Measurements from ENCODE around the gene ADORA2B.

The ADORA2B gene

DNA sequence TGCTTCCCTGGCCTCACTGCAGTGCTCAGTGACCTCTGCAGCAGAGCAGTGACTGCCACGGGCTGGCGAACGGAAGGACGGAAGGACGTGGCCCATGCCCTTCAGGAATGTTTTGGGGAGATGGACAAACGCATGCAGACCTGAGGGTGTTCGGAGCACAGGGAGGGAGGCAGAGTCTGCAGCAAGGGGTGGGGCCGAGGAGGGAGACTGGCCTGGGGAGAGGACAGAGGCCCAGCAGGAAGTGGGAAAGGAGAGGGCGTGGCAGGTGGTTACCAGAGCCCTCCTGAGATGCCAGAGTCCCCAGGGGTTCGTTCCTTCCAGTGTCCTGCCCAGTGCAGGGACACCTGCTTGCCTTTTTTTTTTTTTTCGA is 21.9 kb downstream of the ADORA2B start:
- TF ChIP-seq KLF1 (tag by site-specific recombination; IDR thresholded peaks at IDR 0.05) (peak; percentile 64), KLF7 (tag by site-specific recombination; IDR thresholded peaks at IDR 0.05; ENCODE audit: borderline replicate concordance) (peak; percentile 62; the same call in 1 of the 2 replicates), KLF9 (tag by site-specific recombination; IDR thresholded peaks at IDR 0.05; ENCODE audit: low read depth) (peak; percentile 66), ZBTB48 (tag by site-specific recombination; IDR thresholded peaks at IDR 0.05) (no peak), ZNF423 (tag by site-specific recombination; IDR thresholded peaks at IDR 0.05) (peak; percentile 36; the same call in 1 of the 2 replicates), ZNF324 (tag by site-specific recombination; IDR thresholded peaks at IDR 0.05) (no peak), ZSCAN16 (tag by site-specific recombination; IDR thresholded peaks at IDR 0.05) (0 out of 2 replicates have a peak, but pooled peaks have one; percentile 8), GLIS1 (tag by site-specific recombination; IDR thresholded peaks at IDR 0.05) (peak; percentile 51; the same call in 1 of the 2 replicates), SP2 (tag by site-specific recombination; IDR thresholded peaks at IDR 0.05) (peak; percentile 22; the same call in 1 of the 2 replicates), ZIC2 (tag by site-specific recombination; IDR thresholded peaks at IDR 0.05) (peak; percentile 29; the same call in 1 of the 2 replicates), FEZF1 (tag by site-specific recombination; IDR thresholded peaks at IDR 0.05) (no peak)
- TF ChIP-seq, protein P1, sequence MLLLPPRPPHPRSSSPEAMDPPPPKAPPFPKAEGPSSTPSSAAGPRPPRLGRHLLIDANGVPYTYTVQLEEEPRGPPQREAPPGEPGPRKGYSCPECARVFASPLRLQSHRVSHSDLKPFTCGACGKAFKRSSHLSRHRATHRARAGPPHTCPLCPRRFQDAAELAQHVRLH (tag by site-specific recombination; IDR thresholded peaks at IDR 0.05): no peak
- TF ChIP-seq, protein P2, sequence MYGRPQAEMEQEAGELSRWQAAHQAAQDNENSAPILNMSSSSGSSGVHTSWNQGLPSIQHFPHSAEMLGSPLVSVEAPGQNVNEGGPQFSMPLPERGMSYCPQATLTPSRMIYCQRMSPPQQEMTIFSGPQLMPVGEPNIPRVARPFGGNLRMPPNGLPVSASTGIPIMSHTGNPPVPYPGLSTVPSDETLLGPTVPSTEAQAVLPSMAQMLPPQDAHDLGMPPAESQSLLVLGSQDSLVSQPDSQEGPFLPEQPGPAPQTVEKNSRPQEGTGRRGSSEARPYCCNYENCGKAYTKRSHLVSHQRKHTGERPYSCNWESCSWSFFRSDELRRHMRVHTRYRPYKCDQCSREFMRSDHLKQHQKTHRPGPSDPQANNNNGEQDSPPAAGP (tag by site-specific recombination; IDR thresholded peaks at IDR 0.05): 0 out of 2 replicates have a peak, but pooled peaks have one; percentile 33
- ChIA-PET POLR2A (no interaction called here), CTCF (interaction anchor here (0.7 kb wide), 1 partner anchor 139 kb away, joined by 3 read pairs; no protein-coding TSS in a partner anchor)
- Histone ChIP-seq H3K4me1 (ENCODE audit: control insufficient read depth, insufficient read depth, low read length) (peaks cover 22% of the 10 kb centered on the region), H3K9me3 (ENCODE audit: control insufficient read depth, insufficient read depth, low read depth, low read length) (no peaks in the 10 kb centered on the region), H3K27ac (ENCODE audit: extremely low read depth, low read depth, low read length) (peak overlapping the region; percentile 58), H3K4me3 (ENCODE audit: low read depth, low read length) (no peak overlapping the region), H3K36me3 (ENCODE audit: control insufficient read depth in 2 of 2, insufficient read depth in 1 of 2, low read length in 2 of 2) (peaks cover 0 to 4% of the 10 kb centered on the region in 2 experiments; a peak in 1 of 3 replicates)

DNA sequence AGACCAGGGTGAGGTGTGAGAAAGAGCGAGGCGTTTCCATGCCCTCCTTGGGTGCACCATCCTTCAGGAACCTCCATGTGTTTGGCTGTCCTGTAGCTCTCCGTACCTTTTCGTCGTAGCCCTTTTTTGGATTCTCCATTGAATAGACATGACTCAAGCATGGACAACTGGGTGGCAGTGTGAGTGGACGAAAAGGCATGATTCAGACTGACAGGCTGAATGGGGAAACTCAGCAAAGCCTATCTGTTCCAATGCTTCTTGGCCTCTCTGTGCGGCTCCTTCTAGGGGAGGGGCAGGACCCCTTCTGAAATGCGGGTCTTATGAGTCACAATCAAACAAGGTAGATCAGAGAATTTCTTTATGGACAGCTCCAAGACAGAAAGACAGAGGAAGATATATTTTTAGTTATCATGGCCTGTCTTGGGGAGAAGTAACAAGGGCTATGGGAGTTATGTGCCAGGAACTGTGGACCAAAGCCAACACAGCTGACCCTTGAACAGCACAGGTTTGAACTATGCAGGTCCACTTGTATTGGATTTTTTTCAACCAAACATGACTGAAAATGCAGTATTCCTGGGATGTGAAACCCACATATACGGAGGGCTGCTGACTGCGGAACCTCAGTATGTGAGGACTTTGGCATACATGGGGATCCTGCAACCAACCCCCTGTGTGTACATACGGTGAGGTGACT is 22.9 kb downstream of the ADORA2B start:
- ChIA-PET POLR2A (no interaction called here), CTCF (interaction anchor here (0.9 kb wide), 1 partner anchor 16 kb away, joined by 4 read pairs; no protein-coding TSS in a partner anchor)
- H3K36me3 ChIP-seq (ENCODE audit: control insufficient read depth in 2 of 2, insufficient read depth in 1 of 2, low read length in 2 of 2): peaks cover 0 to 4% of the 10 kb centered on the region in 2 experiments; a peak in 1 of 3 replicates
- H3K27ac ChIP-seq (ENCODE audit: extremely low read depth, low read depth, low read length): no peak overlapping the region
- H3K4me1 ChIP-seq (ENCODE audit: control insufficient read depth, insufficient read depth, low read length): peaks cover 22% of the 10 kb centered on the region
- H3K4me3 ChIP-seq (ENCODE audit: low read depth, low read length): no peak overlapping the region
- TF ChIP-seq, protein P3, sequence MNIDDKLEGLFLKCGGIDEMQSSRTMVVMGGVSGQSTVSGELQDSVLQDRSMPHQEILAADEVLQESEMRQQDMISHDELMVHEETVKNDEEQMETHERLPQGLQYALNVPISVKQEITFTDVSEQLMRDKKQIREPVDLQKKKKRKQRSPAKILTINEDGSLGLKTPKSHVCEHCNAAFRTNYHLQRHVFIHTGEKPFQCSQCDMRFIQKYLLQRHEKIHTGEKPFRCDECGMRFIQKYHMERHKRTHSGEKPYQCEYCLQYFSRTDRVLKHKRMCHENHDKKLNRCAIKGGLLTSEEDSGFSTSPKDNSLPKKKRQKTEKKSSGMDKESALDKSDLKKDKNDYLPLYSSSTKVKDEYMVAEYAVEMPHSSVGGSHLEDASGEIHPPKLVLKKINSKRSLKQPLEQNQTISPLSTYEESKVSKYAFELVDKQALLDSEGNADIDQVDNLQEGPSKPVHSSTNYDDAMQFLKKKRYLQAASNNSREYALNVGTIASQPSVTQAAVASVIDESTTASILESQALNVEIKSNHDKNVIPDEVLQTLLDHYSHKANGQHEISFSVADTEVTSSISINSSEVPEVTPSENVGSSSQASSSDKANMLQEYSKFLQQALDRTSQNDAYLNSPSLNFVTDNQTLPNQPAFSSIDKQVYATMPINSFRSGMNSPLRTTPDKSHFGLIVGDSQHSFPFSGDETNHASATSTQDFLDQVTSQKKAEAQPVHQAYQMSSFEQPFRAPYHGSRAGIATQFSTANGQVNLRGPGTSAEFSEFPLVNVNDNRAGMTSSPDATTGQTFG (tag by site-specific recombination; IDR thresholded peaks at IDR 0.05; ENCODE audit: borderline replicate concordance): no peak
- no peak for TF ChIP-seq ZNF621 (tag by site-specific recombination; IDR thresholded peaks at IDR 0.05)
- TF ChIP-seq ZIC2 (tag by site-specific recombination; IDR thresholded peaks at IDR 0.05): no peak
- no peak for TF ChIP-seq ZNF341 (tag by site-specific recombination; IDR thresholded peaks at IDR 0.05; ENCODE audit: low read depth)
- no peak for TF ChIP-seq ZBTB1 (tag by site-specific recombination; IDR thresholded peaks at IDR 0.05)
- TF ChIP-seq HOXC10 (CRISPR knock-in tag; IDR thresholded peaks at IDR 0.05): no peak
- TF ChIP-seq ZNF558 (tag by site-specific recombination; IDR thresholded peaks at IDR 0.05): no peak
- no peak for TF ChIP-seq ZFP69B (tag by site-specific recombination; IDR thresholded peaks at IDR 0.05)
- no peak for TF ChIP-seq GLI2 (tag by site-specific recombination; IDR thresholded peaks at IDR 0.05; ENCODE audit: borderline replicate concordance, low read depth)
- no peak for TF ChIP-seq ZNF629 (tag by site-specific recombination; IDR thresholded peaks at IDR 0.05)
- H3K9me3 ChIP-seq (ENCODE audit: control insufficient read depth, insufficient read depth, low read depth, low read length): no peaks in the 10 kb centered on the region

Measured in HEK293 (cell line).